ENCODE data around the gene RFC3. TPM values are rescaled to one million over a fixed set of nuclear protein-coding genes. Genes with fewer than 3 reads are reported as not detected.

RFC3 gene
- polyA plus RNA-seq, 2 of the 4 experiments (the other 2 are of a cell fraction) = 45.3 to 54.5 TPM

DNA sequence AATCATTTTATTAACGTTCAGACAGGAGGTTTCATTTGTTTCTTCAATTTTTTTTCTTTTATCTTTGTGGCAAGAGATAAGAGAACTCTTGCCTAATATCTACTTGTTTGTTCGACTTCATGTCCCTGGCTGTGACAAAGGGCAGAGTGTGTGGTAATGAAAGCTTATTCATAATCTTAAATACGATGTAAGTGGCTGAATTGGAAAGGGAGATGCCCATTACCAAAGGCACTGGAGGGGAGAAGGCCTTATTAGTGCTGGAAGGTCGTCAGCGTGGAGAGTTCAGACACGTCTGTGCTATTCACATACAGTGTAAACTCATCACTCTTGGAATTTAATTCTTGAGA is 54.0 kb downstream of the RFC3 start:
- no peak for DNase-seq (ENCODE audit: low read depth in 1 of 2, low spot score in 1 of 2)
- no peak overlapping the region; the same call in 2 of the 3 replicates for H3K4me2 ChIP-seq
- H3K4me3 ChIP-seq = no peak overlapping the region
- no peak for ATAC-seq
- 53% methylated on average over 6 of the region's 6 CpGs for WGBS (ENCODE audit: missing lambda C conversion rate)
- CTCF ChIA-PET = interaction anchor here (0.6 kb wide), 1 partner anchor 11 kb away, joined by 3 read pairs; no protein-coding TSS in a partner anchor
- no peak for FAIRE-seq
- 0 out of 3 replicates have a peak, but pooled peaks cover 6% of the 10 kb centered on the region for H3K4me1 ChIP-seq
- no peaks in the 10 kb centered on the region for H3K9me3 ChIP-seq
- TF ChIP-seq HOXA7 (CRISPR knock-in tag; IDR thresholded peaks at IDR 0.05) (no peak), CEBPB (IDR thresholded peaks at IDR 0.05) (no peak), HDAC2 (IDR thresholded peaks at IDR 0.05) (no peak), GATA3 (IDR thresholded peaks at IDR 0.05; ENCODE audit: borderline replicate concordance) (no peak), ZC3H11A (IDR thresholded peaks at IDR 0.05) (no peak), FOXS1 (CRISPR knock-in tag; IDR thresholded peaks at IDR 0.05) (no peak), NFE2L2 (conservative IDR thresholded peaks at IDR 0.05; ENCODE audit: low read length) (no peak), CBX8 (IDR thresholded peaks at IDR 0.05) (no peak), MAZ (IDR thresholded peaks at IDR 0.05; ENCODE audit: borderline replicate concordance, low read depth, low read length) (no peak), HEYL (CRISPR knock-in tag; IDR thresholded peaks at IDR 0.05) (no peak), CHD4 (IDR thresholded peaks at IDR 0.05; ENCODE audit: borderline replicate concordance) (no peak), RNF2 (IDR thresholded peaks at IDR 0.05; ENCODE audit: borderline replicate concordance, low read depth) (no peak), TP53 (CRISPR knock-in tag; IDR thresholded peaks at IDR 0.05) (no peak)
- TF ChIP-seq, protein P1, sequence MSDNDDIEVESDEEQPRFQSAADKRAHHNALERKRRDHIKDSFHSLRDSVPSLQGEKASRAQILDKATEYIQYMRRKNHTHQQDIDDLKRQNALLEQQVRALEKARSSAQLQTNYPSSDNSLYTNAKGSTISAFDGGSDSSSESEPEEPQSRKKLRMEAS (IDR thresholded peaks at IDR 0.05) = no peak
- TF ChIP-seq, protein P2, sequence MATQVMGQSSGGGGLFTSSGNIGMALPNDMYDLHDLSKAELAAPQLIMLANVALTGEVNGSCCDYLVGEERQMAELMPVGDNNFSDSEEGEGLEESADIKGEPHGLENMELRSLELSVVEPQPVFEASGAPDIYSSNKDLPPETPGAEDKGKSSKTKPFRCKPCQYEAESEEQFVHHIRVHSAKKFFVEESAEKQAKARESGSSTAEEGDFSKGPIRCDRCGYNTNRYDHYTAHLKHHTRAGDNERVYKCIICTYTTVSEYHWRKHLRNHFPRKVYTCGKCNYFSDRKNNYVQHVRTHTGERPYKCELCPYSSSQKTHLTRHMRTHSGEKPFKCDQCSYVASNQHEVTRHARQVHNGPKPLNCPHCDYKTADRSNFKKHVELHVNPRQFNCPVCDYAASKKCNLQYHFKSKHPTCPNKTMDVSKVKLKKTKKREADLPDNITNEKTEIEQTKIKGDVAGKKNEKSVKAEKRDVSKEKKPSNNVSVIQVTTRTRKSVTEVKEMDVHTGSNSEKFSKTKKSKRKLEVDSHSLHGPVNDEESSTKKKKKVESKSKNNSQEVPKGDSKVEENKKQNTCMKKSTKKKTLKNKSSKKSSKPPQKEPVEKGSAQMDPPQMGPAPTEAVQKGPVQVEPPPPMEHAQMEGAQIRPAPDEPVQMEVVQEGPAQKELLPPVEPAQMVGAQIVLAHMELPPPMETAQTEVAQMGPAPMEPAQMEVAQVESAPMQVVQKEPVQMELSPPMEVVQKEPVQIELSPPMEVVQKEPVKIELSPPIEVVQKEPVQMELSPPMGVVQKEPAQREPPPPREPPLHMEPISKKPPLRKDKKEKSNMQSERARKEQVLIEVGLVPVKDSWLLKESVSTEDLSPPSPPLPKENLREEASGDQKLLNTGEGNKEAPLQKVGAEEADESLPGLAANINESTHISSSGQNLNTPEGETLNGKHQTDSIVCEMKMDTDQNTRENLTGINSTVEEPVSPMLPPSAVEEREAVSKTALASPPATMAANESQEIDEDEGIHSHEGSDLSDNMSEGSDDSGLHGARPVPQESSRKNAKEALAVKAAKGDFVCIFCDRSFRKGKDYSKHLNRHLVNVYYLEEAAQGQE (IDR thresholded peaks at IDR 0.05) = no peak
- no peak overlapping the region for H3K27ac ChIP-seq
- POLR2A ChIA-PET = no interaction called here

DNA sequence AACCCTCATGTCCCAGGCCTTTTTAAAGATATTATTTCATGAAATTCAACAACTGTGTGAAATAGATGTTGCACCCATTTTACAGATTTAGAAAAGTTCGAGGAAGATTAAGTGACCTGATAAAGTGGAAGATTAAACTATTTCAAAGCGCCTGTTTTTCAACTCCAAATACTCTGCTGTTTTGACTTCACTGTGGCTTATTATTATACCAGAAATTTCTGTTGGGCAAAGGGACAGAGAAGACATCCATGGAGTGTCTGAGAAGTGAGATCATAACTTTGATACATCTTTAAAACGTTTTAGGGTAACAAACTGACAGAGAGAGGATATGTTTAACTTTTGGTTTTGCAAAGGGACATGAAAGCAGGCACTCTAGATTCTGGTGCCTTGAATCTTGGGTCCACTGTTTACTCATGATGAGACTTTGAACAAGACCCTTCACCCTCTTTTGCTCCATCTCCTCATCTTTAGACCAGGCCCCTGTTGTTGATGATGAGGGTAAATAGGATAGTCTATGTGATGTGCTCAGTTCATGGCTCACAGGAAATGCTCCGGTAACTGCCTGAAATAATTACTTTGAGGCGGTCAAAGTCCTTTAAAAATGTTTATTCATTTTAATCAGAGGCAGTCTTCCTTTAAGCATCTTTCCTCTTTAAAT is 55.4 kb downstream of the RFC3 start:
- H3K4me1 ChIP-seq = 0 out of 3 replicates have a peak, but pooled peaks cover 6% of the 10 kb centered on the region
- ChIA-PET POLR2A (no interaction called here), CTCF (no interaction called here)
- no peak overlapping the region for H3K4me3 ChIP-seq
- DNase-seq (ENCODE audit: low read depth in 1 of 2, low spot score in 1 of 2) = no peak
- no peak overlapping the region for H3K27ac ChIP-seq
- no peak for FAIRE-seq
- H3K9me3 ChIP-seq = no peaks in the 10 kb centered on the region
- no peak overlapping the region for H3K4me2 ChIP-seq
- TF ChIP-seq NR3C1 (IDR thresholded peaks at IDR 0.05) = no peak
- no peak for TF ChIP-seq CTCF (IDR thresholded peaks at IDR 0.05)
- TF ChIP-seq RARB (CRISPR knock-in tag; IDR thresholded peaks at IDR 0.05) = no peak
- TF ChIP-seq, protein P1 (IDR thresholded peaks at IDR 0.05) = no peak
- TF ChIP-seq NFE2L2 (conservative IDR thresholded peaks at IDR 0.05; ENCODE audit: low read length) = no peak
- TF ChIP-seq HOXB5 (CRISPR knock-in tag; IDR thresholded peaks at IDR 0.05) = no peak
- 52% methylated on average over 5 of the region's 5 CpGs for WGBS (ENCODE audit: missing lambda C conversion rate)
- ATAC-seq = no peak
